ENCODE measurements around the gene NRAP.

NRAP gene

DNA sequence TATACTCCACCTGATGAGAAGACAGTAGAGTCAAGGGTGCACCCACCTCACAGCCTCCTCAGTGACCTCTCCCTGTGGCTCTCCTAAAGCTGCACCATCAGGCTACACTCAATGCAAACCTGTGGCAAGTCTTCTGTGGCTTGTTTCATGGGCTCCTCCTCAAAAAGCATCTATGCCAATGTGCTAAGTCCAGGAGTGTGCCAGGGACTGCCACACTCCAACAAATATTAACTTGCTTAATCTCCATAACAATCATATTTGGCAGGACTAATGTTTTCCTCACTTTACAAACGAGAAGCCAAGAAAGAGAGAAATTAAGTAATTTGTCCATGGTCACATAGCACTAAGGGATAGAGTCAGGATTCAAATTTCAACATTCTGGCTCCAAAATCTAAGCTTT, 11.9 kb downstream of the NRAP start:
- TF ChIP-seq TAF1 (IDR thresholded peaks at IDR 0.05; ENCODE audit: borderline replicate concordance, low read depth, low read length), result no peak
- no peak for TF ChIP-seq POLR2A (IDR thresholded peaks at IDR 0.05; ENCODE audit: low read depth, low read length)
- no peak for DNase-seq (ENCODE audit: insufficient read length)
- FAIRE-seq, result no peak

DNA sequence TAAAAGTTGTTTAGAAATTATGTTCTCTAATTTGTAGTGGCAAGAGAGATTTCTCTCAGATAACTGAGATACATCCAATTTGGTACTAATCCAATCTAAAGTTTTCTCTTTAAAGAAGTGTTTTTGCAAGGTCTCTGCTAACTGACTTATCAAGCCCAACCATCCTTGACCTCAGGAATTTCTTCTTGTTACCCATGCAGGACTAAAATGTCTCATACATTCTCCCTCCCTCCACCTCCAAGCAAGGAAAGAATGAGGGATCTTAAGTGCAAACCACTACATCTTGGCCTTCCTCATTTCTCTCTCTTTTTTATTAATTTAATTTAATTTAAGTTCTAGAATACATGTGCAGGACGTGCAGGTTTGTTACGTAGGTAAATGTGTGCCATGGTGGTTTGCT, 12.8 kb downstream of the NRAP start:
- FAIRE-seq (no peak), DNase-seq (ENCODE audit: insufficient read length) (no peak)
- TF ChIP-seq TAF1 (IDR thresholded peaks at IDR 0.05; ENCODE audit: borderline replicate concordance, low read depth, low read length) (no peak), POLR2A (IDR thresholded peaks at IDR 0.05; ENCODE audit: low read depth, low read length) (no peak)

DNA sequence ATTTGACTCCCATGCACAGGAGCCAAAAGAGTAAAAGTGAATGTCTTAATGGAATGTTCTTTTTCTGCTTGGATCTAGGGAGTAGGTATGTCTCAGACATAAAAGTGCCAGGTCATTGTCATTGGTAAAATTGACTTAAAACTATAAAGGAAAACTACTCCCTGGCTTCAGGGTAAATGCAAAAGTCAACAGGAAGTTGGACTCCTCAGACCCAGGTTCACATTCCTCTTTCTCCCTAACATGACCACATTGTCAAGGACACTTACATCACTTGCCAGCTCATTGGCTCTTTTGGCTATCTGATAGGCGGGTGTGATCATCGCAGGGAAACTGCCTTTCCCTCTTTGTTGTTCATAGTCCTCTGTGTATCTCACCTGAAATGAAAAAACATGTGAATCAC, 13.7 kb downstream of the NRAP start:
- DNase-seq (ENCODE audit: insufficient read length), result no peak
- no peak for TF ChIP-seq POLR2AphosphoS5 (IDR thresholded peaks at IDR 0.05; ENCODE audit: low read depth, low read length)
- no peak for TF ChIP-seq POLR2A (IDR thresholded peaks at IDR 0.05; ENCODE audit: low read depth, low read length)
- TF ChIP-seq TAF1 (IDR thresholded peaks at IDR 0.05; ENCODE audit: borderline replicate concordance, low read depth, low read length), result no peak
- FAIRE-seq, result no peak

DNA sequence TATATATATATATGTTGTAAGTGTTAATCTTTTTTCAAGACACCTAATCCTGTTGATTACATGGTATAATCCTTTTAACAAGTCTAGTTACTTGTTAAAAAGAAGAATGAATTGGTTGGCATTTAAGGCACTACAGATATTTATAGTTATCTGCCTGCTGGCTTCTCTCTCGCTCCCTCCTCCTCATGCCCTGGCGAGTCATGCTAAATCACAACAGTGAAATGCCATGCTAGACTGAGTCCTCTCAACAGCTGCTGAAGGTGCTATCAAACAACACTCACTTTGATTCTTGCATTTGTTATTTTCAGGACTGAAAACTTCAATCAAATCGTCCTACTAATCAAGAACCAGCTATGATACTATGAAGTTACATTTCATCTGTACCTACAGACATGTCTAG, 15.4 kb downstream of the NRAP start:
- TF ChIP-seq TAF1 (IDR thresholded peaks at IDR 0.05; ENCODE audit: borderline replicate concordance, low read depth, low read length) (no peak), POLR2AphosphoS5 (IDR thresholded peaks at IDR 0.05; ENCODE audit: low read depth, low read length) (no peak), POLR2A (IDR thresholded peaks at IDR 0.05; ENCODE audit: low read depth, low read length) (no peak)
- DNase-seq (ENCODE audit: insufficient read length) (no peak), FAIRE-seq (no peak)

DNA sequence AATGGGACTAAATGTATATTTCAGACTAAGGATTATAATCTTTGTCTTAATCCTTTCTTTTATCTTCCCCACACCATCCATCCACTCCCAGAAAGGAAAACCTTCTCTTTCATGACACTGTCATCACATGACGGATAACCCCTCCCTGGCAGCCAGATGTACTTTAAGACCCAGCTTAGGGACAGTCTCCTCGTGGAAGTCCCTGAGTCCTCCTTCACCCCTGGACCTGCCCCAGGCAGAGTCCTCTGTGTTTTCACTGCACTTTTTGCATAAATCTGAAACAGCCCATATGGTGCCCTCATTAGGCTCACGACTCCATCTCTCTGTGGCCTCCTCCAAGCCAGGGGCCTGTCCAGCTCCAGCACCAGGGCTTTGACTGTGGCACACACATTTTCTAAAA, 16.0 kb downstream of the NRAP start:
- TF ChIP-seq POLR2AphosphoS5 (IDR thresholded peaks at IDR 0.05; ENCODE audit: low read depth, low read length) (no peak), POLR2A (IDR thresholded peaks at IDR 0.05; ENCODE audit: low read depth, low read length) (no peak), TAF1 (IDR thresholded peaks at IDR 0.05; ENCODE audit: borderline replicate concordance, low read depth, low read length) (no peak)
- FAIRE-seq, result no peak

DNA sequence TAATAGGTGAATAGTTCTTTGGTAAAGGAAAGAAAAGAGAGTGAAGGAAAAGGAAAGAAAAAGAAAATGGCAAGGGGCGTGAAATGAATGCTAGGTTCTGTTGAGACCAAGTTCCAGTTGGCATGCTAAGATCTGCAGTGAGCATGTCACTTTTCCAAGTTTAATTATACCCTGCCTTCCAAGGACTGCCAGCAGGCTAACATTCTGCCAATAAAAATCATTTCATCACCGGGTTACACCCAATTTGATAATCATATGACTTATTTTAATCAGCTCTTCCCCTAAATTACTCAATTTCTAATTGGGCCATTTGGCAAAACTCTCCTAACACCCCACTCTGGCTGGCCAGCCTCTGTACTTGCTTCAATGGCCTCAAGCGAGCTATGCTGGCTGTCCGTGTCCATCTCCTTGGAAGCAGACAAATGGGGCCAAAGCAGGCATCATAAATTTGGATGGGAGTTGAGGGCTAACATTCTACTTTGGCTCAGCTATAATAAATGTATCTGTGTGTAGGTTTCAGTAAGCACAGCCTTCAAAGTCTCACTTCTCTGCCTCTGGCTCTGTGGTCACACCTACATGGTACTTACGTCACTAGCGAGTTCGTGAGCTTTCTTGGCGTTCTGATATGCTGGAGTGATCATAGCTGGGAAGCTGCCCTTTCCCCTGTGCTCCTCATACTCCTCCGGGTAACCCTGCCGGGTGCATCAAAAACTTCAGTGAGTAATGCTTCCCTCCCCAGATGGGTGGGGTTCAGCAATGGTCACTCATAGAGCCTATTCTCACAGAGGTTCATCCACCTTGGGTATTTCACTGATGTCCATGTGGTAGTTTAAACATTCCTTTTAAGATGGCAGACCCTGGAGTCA, 17.3 kb downstream of the NRAP start:
- FAIRE-seq (no peak), DNase-seq (ENCODE audit: insufficient read length) (no peak)
- no peak for TF ChIP-seq TAF1 (IDR thresholded peaks at IDR 0.05; ENCODE audit: borderline replicate concordance, low read depth, low read length)
- no peak for TF ChIP-seq POLR2A (IDR thresholded peaks at IDR 0.05; ENCODE audit: low read depth, low read length)
- no peak for TF ChIP-seq POLR2AphosphoS5 (IDR thresholded peaks at IDR 0.05; ENCODE audit: low read depth, low read length)

More for the DNA sequence above, 16.0 kb downstream of the NRAP start:
- no peak for DNase-seq (ENCODE audit: insufficient read length)

DNA sequence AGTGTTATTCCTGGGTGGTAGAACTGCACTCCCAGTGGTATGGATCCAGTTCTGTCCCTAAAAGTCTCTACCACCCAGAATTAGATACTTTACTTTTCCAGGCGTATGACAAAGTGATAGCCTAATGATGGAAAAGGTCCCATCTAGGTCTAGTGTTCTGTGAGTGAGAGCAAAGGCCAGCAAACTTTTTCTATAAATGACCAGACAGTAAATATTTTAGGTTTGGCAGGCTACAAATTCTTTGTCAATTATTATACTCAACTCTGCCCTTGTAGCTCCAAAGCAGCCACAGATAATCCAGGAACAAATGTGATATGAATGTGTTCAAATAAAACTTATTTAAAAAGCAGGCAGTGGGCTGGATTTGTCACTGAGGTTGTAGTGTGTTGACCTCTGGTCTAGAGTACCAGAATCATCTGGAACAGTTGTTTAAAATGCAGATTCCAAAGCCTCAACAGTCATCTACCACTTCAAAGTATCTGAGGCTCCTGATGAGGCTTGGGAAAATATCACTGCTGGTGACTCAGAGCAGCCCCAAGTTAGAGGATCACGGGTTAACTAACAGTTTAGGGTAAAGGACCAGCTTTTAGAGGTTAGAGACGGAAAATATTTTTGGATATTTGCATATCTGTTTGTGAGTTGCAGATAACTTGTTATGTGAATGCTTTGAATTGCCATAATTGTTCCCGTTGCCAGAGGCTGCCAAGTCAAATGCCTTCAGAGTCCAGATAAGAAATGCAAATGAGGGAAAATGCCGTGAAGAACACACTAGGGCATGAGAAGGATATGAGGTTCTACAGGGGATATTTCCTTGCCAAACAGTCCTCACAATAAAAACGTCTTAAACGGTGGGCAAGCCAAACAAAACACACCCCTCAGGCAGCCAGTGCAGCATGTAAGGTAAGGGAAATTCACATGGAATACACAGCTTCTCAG, 19.4 kb downstream of the NRAP start:
- FAIRE-seq (no peak), DNase-seq (ENCODE audit: insufficient read length) (no peak)
- TF ChIP-seq TAF1 (IDR thresholded peaks at IDR 0.05; ENCODE audit: borderline replicate concordance, low read depth, low read length), result no peak
- no peak for TF ChIP-seq POLR2A (IDR thresholded peaks at IDR 0.05; ENCODE audit: low read depth, low read length)
- TF ChIP-seq POLR2AphosphoS5 (IDR thresholded peaks at IDR 0.05; ENCODE audit: low read depth, low read length), result no peak

DNA sequence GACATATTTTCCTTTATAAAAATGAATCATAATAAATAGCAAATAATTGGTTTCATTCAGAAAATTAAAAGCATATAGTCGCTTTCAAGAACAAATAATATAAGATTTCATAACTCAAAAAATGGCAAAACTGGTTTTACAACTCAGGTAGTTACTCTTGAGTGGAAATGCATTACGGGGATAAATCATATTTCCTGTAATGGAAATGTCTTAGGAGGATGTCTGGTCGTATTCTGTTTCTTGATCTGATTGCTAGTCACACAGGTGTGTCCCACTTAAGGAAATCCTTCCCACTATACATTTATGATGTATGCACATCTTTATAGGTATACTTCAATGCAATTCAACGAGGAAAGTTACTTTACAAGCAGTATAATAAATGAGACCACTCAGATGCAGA, 20.7 kb downstream of the NRAP start:
- FAIRE-seq (no peak), DNase-seq (ENCODE audit: insufficient read length) (no peak)
- no peak for TF ChIP-seq TAF1 (IDR thresholded peaks at IDR 0.05; ENCODE audit: borderline replicate concordance, low read depth, low read length)
- TF ChIP-seq POLR2A (IDR thresholded peaks at IDR 0.05; ENCODE audit: low read depth, low read length), result no peak
- no peak for TF ChIP-seq POLR2AphosphoS5 (IDR thresholded peaks at IDR 0.05; ENCODE audit: low read depth, low read length)

DNA sequence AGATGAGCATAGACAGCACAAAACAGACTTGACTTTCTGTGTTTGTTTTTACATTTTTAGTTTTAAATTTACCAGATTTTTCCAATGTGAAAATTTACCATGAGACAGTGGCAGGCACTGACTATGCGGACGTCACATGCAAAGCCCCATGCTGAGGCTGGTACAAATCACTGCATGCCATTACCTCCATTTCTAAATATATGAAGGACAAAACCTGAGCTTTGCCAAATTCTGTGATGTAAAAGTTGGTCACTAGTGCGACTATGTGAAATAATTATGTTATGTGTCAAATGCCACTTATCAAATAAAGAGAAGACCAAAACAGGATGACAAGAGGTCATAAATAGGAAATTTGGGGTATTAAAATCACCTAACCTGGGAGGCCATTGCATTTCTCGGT, 22.1 kb downstream of the NRAP start:
- no peak for DNase-seq (ENCODE audit: insufficient read length)
- FAIRE-seq, result no peak
- no peak for TF ChIP-seq POLR2A (IDR thresholded peaks at IDR 0.05; ENCODE audit: low read depth, low read length)

DNA sequence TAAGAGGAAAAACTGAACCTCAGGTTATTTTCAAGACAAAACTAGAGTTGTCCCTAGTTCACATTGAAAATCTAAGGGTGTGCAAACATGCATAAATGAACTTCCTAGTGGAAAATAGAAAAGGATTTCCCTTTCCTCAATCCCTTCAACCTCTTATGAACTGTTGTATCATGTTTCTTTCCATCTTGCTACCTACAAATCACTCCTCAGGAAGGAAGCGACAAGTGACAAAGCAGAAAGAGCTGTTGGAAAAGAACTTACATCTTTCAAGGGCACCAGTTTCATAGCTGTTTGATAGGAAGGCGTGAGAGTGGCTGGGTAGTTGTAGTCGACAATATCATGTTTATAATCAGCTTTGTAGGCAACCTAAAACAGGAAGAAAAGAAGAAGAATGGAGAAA, 23.9 kb downstream of the NRAP start:
- FAIRE-seq, result no peak

DNA sequence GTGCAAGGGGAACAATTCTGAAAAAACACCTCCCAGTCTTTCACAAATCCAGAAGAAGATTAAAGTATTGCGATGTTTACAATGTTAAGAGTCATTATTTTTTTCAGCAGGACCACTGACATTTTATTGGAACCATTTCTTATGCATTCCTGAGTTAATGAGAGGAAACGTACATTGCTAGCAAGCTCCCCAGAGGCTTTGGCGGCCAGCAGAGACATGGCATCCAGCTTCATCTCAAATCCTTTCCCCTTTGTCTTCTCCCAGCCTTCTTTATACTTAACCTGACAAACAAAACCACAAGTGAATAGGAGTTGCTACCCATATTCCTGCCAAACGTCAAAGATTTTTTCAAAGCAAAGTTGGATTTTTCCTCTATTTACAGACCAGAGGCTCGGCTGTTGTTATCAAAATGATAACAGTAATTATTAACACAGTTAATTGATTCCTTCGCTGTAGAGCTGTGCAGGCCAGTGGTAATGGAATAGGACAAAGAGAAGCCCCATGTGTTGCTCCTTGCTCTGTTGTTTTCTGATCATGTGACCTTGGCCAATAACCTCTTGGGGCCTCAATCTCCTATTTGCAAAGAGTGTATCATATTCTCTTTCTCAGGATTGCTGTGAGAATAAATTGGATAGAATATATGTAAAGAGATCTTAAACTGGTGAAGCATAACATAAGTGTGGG, 32.0 kb downstream of the NRAP start:
- DNase-seq (ENCODE audit: insufficient read length) (no peak), FAIRE-seq (no peak)
- TF ChIP-seq POLR2AphosphoS5 (IDR thresholded peaks at IDR 0.05; ENCODE audit: low read depth, low read length) (no peak), TAF1 (IDR thresholded peaks at IDR 0.05; ENCODE audit: borderline replicate concordance, low read depth, low read length) (no peak), POLR2A (IDR thresholded peaks at IDR 0.05; ENCODE audit: low read depth, low read length) (no peak)

More for the DNA sequence above, 23.9 kb downstream of the NRAP start:
- no peak for DNase-seq (ENCODE audit: insufficient read length)
- TF ChIP-seq POLR2A (IDR thresholded peaks at IDR 0.05; ENCODE audit: low read depth, low read length), result no peak
- TF ChIP-seq POLR2AphosphoS5 (IDR thresholded peaks at IDR 0.05; ENCODE audit: low read depth, low read length), result no peak
- no peak for TF ChIP-seq TAF1 (IDR thresholded peaks at IDR 0.05; ENCODE audit: borderline replicate concordance, low read depth, low read length)
